ENCODE data around the gene UBE3D.

Gene UBE3D

DNA sequence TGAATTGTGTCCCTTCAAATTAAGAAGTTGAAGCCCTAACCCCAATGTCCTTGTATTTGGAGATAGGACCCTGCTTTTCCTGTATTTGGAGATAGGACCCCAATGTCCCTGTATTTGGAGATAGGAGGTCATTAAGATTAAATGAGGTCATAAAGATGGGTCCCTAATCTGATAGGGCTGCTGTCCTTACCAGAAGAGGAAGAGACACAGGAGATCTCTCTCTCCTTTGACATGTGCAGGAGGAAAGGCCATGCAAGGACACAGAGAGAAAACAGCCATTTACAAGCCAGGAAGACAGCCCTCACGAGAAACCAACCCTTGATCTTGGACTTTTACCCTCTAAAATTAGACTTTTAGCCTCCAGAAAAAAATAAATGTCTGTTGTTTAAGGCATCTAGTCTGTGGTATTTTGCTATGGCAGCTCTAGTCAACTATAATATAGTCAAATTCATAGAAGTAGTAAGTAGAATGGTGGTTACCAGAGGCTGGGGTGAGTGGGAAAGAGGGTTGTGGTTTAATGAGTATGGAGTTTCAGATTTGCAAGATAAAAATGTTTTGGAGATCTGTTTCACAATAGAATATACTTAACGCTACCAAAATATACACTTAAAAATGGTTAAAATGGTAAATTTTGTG lies 59.3 kb downstream of the UBE3D start:
- no peak overlapping the region for H3K27ac ChIP-seq (ENCODE audit: extremely low read depth, low read depth, low read length)
- ChIA-PET POLR2A (no interaction called here), CTCF (no interaction called here)
- peaks cover 7% of the 10 kb centered on the region for H3K4me1 ChIP-seq (ENCODE audit: control insufficient read depth, insufficient read depth, low read length)
- H3K9me3 ChIP-seq (ENCODE audit: control insufficient read depth, insufficient read depth, low read depth, low read length): no peaks in the 10 kb centered on the region
- no peak overlapping the region for H3K4me3 ChIP-seq (ENCODE audit: low read depth, low read length)
- TF ChIP-seq ZNF777 (tag by site-specific recombination; IDR thresholded peaks at IDR 0.05; ENCODE audit: borderline replicate concordance): no peak
- TF ChIP-seq ZNF561 (tag by site-specific recombination; IDR thresholded peaks at IDR 0.05; ENCODE audit: borderline replicate concordance): no peak
- no peak for TF ChIP-seq ZNF48 (tag by site-specific recombination; IDR thresholded peaks at IDR 0.05)
- no peak for TF ChIP-seq ZNF37A (tag by site-specific recombination; IDR thresholded peaks at IDR 0.05)
- no peak for TF ChIP-seq ZNF423 (tag by site-specific recombination; IDR thresholded peaks at IDR 0.05)
- no peak for TF ChIP-seq SP7 (tag by site-specific recombination; IDR thresholded peaks at IDR 0.05)
- TF ChIP-seq ZFP3 (tag by site-specific recombination; IDR thresholded peaks at IDR 0.05; ENCODE audit: low read depth): no peak
- TF ChIP-seq, protein P1, sequence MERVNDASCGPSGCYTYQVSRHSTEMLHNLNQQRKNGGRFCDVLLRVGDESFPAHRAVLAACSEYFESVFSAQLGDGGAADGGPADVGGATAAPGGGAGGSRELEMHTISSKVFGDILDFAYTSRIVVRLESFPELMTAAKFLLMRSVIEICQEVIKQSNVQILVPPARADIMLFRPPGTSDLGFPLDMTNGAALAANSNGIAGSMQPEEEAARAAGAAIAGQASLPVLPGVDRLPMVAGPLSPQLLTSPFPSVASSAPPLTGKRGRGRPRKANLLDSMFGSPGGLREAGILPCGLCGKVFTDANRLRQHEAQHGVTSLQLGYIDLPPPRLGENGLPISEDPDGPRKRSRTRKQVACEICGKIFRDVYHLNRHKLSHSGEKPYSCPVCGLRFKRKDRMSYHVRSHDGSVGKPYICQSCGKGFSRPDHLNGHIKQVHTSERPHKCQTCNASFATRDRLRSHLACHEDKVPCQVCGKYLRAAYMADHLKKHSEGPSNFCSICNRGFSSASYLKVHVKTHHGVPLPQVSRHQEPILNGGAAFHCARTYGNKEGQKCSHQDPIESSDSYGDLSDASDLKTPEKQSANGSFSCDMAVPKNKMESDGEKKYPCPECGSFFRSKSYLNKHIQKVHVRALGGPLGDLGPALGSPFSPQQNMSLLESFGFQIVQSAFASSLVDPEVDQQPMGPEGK (tag by site-specific recombination; IDR thresholded peaks at IDR 0.05): no peak
- no peak for TF ChIP-seq KLF8 (tag by site-specific recombination; IDR thresholded peaks at IDR 0.05)
- TF ChIP-seq, protein P2, sequence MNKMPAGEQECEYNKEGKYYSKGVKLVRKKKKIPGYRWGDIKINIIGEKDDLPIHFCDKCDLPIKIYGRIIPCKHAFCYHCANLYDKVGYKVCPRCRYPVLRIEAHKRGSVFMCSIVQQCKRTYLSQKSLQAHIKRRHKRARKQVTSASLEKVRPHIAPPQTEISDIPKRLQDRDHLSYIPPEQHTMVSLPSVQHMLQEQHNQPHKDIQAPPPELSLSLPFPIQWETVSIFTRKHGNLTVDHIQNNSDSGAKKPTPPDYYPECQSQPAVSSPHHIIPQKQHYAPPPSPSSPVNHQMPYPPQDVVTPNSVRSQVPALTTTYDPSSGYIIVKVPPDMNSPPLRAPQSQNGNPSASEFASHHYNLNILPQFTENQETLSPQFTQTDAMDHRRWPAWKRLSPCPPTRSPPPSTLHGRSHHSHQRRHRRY (tag by site-specific recombination; IDR thresholded peaks at IDR 0.05): no peak
- TF ChIP-seq ZNF560 (tag by site-specific recombination; IDR thresholded peaks at IDR 0.05; ENCODE audit: borderline replicate concordance): no peak
- TF ChIP-seq ZIC2 (tag by site-specific recombination; IDR thresholded peaks at IDR 0.05): no peak
- no peak for TF ChIP-seq ZNF555 (tag by site-specific recombination; conservative IDR thresholded peaks at IDR 0.05)
- no peak for TF ChIP-seq ZNF76 (tag by site-specific recombination; IDR thresholded peaks at IDR 0.05; ENCODE audit: borderline replicate concordance, low read depth)
- TF ChIP-seq ZNF394 (tag by site-specific recombination; IDR thresholded peaks at IDR 0.05; ENCODE audit: borderline replicate concordance): no peak
- peaks cover 3% of the 10 kb centered on the region in 2 experiments; a peak in 2 of 3 replicates for H3K36me3 ChIP-seq (ENCODE audit: control insufficient read depth in 2 of 2, insufficient read depth in 1 of 2, low read length in 2 of 2)

DNA sequence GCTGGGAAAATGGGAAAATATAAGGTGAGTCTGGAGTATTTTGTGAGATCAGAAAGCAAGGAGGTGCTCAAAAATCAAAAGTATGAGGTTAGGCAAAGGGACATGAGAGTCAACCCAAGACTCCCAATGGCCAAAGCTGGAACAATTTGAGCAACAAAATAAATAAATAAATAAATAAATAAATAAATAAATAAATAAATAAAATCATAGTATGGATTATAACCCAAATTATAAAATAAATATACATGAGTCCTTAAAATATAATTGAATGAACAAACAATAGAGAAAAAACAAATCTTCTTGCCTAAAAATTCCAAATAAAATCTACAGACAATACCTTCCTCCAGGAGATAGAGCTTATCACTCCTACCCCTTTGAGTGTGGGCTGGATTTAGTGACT lies 69.5 kb downstream of the UBE3D start:
- no peaks in the 10 kb centered on the region for H3K4me1 ChIP-seq (ENCODE audit: control insufficient read depth, insufficient read depth, low read length)
- H3K27ac ChIP-seq (ENCODE audit: extremely low read depth, low read depth, low read length): no peak overlapping the region
- CTCF ChIA-PET: no interaction called here
- no peaks in the 10 kb centered on the region for H3K9me3 ChIP-seq (ENCODE audit: control insufficient read depth, insufficient read depth, low read depth, low read length)
- H3K36me3 ChIP-seq (ENCODE audit: control insufficient read depth in 2 of 2, insufficient read depth in 1 of 2, low read length in 2 of 2): no peaks in the 10 kb centered on the region
- POLR2A ChIA-PET: no interaction called here
- H3K4me3 ChIP-seq (ENCODE audit: low read depth, low read length): no peak overlapping the region
- TF ChIP-seq ZNF223 (tag by site-specific recombination; IDR thresholded peaks at IDR 0.05): no peak
- TF ChIP-seq ZXDB (tag by site-specific recombination; IDR thresholded peaks at IDR 0.05): peak; percentile 80
- no peak for TF ChIP-seq ZNF670 (tag by site-specific recombination; IDR thresholded peaks at IDR 0.05; ENCODE audit: low read depth)
- TF ChIP-seq ZNF530 (tag by site-specific recombination; IDR thresholded peaks at IDR 0.05; ENCODE audit: low read depth): peak; percentile 57; the same call in 1 of the 2 replicates
- peak; percentile 93 for TF ChIP-seq ZNF510 (tag by site-specific recombination; IDR thresholded peaks at IDR 0.05; ENCODE audit: insufficient replicate concordance)
- no peak for TF ChIP-seq REPIN1 (tag by site-specific recombination; IDR thresholded peaks at IDR 0.05; ENCODE audit: low read depth)
- TF ChIP-seq, protein P3, sequence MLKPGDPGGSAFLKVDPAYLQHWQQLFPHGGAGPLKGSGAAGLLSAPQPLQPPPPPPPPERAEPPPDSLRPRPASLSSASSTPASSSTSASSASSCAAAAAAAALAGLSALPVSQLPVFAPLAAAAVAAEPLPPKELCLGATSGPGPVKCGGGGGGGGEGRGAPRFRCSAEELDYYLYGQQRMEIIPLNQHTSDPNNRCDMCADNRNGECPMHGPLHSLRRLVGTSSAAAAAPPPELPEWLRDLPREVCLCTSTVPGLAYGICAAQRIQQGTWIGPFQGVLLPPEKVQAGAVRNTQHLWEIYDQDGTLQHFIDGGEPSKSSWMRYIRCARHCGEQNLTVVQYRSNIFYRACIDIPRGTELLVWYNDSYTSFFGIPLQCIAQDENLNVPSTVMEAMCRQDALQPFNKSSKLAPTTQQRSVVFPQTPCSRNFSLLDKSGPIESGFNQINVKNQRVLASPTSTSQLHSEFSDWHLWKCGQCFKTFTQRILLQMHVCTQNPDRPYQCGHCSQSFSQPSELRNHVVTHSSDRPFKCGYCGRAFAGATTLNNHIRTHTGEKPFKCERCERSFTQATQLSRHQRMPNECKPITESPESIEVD (tag by site-specific recombination; IDR thresholded peaks at IDR 0.05): no peak
- peak; percentile 86 for TF ChIP-seq ZNF433 (tag by site-specific recombination; IDR thresholded peaks at IDR 0.05; ENCODE audit: low read depth)
- TF ChIP-seq ZBTB8A (tag by site-specific recombination; IDR thresholded peaks at IDR 0.05): peak; percentile 79
- TF ChIP-seq ZNF221 (tag by site-specific recombination; IDR thresholded peaks at IDR 0.05; ENCODE audit: borderline replicate concordance): no peak
- 0 out of 2 replicates have a peak, but pooled peaks have one; percentile 69 for TF ChIP-seq ZNF138 (tag by site-specific recombination; IDR thresholded peaks at IDR 0.05; ENCODE audit: borderline replicate concordance)
- no peak for TF ChIP-seq ZNF211 (tag by site-specific recombination; IDR thresholded peaks at IDR 0.05; ENCODE audit: low read depth)
- TF ChIP-seq, protein P4, sequence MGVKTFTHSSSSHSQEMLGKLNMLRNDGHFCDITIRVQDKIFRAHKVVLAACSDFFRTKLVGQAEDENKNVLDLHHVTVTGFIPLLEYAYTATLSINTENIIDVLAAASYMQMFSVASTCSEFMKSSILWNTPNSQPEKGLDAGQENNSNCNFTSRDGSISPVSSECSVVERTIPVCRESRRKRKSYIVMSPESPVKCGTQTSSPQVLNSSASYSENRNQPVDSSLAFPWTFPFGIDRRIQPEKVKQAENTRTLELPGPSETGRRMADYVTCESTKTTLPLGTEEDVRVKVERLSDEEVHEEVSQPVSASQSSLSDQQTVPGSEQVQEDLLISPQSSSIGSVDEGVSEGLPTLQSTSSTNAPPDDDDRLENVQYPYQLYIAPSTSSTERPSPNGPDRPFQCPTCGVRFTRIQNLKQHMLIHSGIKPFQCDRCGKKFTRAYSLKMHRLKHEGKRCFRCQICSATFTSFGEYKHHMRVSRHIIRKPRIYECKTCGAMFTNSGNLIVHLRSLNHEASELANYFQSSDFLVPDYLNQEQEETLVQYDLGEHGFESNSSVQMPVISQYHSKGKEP (tag by site-specific recombination; IDR thresholded peaks at IDR 0.05): no peak
- 0 out of 2 replicates have a peak, but pooled peaks have one; percentile 20 for TF ChIP-seq ZNF514 (tag by site-specific recombination; IDR thresholded peaks at IDR 0.05)
- TF ChIP-seq ZNF658 (tag by site-specific recombination; IDR thresholded peaks at IDR 0.05): no peak

All from HEK293 (cell line).